ENCODE data around the gene CNBP.

GRCh38 chr3:129180461-129180860, 3.2 kb downstream of the CNBP start:
- TF ChIP-seq MYC (IDR thresholded peaks at IDR 0.05; ENCODE audit: low read depth, low read length), result no peak
- no peak for TF ChIP-seq EZH2 (IDR thresholded peaks at IDR 0.05; ENCODE audit: borderline replicate concordance, low read depth, low read length, severe bottlenecking)
- TF ChIP-seq CTCF (IDR thresholded peaks at IDR 0.05; ENCODE audit: extremely low read depth in 1 of 2, insufficient read depth in 1 of 2, low read depth in 1 of 2, low read length in 2 of 2), result no peak

Measured in endothelial cell of umbilical vein (primary cell).